ENCODE results near the gene RUFY1. TPM values are rescaled to one million over a fixed set of nuclear protein-coding genes. Genes with fewer than 3 reads are reported as not detected.

The RUFY1 gene
- total and polyA plus RNA-seq, 2 of the 13 experiments (the other 11 are each of a cell fraction or from before 2014, with no cell fraction given), result 19.9 to 31.9 TPM

DNA sequence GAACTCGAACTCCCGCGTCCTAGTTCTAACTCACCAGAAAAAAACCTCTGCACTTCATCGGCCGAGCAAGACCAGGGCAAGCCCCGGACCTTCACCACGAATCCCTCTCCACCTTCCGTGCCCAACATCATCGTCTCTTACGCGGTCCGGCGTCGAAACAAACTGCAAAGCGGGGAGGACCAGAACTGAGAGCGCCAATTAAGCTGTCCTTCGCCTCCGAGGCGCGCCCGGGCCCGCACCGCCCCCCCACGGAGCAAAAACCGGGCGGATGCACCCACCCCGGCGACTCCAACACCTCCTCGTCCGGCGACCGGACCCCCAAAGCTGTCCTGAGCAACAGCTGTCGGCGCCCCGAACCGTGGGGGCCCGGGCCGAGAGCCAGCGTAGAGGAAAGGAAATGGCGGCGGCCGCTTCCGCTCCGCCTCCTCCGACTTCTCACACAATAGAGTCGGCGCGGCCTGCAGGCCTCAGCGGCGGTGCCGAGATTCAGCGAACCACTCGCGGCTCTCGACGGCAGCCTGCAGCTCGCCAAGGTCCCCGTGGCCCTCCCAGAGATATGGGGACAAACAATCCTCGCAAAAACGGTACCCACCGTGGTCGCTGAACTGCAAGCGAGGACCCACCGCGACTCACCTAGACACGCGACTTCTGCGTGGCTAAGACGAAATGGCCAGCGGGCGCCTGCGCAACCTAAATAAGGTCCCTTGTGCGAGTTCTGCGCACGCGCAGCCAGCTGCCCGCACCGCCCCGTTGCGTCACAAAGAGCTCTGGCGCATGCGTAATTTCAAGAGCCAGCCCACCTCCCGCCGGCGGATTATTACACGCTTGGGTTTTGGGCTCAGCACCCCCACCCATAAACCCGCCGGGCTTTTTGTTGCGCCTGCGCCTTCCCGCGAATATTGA is 72.9 kb downstream of the RUFY1 start, which contains the start of gene HNRNPH1 (continued):
- TF ChIP-seq BHLHE40 (IDR thresholded peaks at IDR 0.05; ENCODE audit: low read length) (no peak), HCFC1 (IDR thresholded peaks at IDR 0.05; ENCODE audit: low read depth, low read length) (peak; percentile 23; the same call in 1 of the 2 replicates), RAD51 (IDR thresholded peaks at IDR 0.05; ENCODE audit: borderline replicate concordance) (no peak), PHF20 (CRISPR knock-in tag; IDR thresholded peaks at IDR 0.05) (peak; percentile 66; the same call in 1 of the 2 replicates), HMG20B (CRISPR knock-in tag; conservative IDR thresholded peaks at IDR 0.05) (peak; percentile 36; the same call in 1 of the 2 replicates), BRD4 (CRISPR knock-in tag; IDR thresholded peaks at IDR 0.05) (peak; percentile 41; the same call in 1 of the 2 replicates), ZIK1 (CRISPR knock-in tag; IDR thresholded peaks at IDR 0.05; ENCODE audit: borderline replicate concordance, low read depth) (peak; percentile 59), ZNF772 (CRISPR knock-in tag; IDR thresholded peaks at IDR 0.05) (no peak; the same call in none of the 2 replicates), ARHGAP35 (CRISPR knock-in tag; IDR thresholded peaks at IDR 0.05; ENCODE audit: borderline replicate concordance) (0 out of 2 replicates have a peak, but pooled peaks have one; percentile 76), MIER2 (CRISPR knock-in tag; IDR thresholded peaks at IDR 0.05) (0 out of 2 replicates have a peak, but pooled peaks have one; percentile 54), RXRA (CRISPR knock-in tag; IDR thresholded peaks at IDR 0.05) (peak; percentile 54; the same call in 1 of the 2 replicates), SIX1 (CRISPR knock-in tag; IDR thresholded peaks at IDR 0.05; ENCODE audit: borderline replicate concordance) (no peak)
- TF ChIP-seq, protein P1, sequence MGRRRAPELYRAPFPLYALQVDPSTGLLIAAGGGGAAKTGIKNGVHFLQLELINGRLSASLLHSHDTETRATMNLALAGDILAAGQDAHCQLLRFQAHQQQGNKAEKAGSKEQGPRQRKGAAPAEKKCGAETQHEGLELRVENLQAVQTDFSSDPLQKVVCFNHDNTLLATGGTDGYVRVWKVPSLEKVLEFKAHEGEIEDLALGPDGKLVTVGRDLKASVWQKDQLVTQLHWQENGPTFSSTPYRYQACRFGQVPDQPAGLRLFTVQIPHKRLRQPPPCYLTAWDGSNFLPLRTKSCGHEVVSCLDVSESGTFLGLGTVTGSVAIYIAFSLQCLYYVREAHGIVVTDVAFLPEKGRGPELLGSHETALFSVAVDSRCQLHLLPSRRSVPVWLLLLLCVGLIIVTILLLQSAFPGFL (CRISPR knock-in tag; IDR thresholded peaks at IDR 0.05), result no peak
- TF ChIP-seq, protein P2, sequence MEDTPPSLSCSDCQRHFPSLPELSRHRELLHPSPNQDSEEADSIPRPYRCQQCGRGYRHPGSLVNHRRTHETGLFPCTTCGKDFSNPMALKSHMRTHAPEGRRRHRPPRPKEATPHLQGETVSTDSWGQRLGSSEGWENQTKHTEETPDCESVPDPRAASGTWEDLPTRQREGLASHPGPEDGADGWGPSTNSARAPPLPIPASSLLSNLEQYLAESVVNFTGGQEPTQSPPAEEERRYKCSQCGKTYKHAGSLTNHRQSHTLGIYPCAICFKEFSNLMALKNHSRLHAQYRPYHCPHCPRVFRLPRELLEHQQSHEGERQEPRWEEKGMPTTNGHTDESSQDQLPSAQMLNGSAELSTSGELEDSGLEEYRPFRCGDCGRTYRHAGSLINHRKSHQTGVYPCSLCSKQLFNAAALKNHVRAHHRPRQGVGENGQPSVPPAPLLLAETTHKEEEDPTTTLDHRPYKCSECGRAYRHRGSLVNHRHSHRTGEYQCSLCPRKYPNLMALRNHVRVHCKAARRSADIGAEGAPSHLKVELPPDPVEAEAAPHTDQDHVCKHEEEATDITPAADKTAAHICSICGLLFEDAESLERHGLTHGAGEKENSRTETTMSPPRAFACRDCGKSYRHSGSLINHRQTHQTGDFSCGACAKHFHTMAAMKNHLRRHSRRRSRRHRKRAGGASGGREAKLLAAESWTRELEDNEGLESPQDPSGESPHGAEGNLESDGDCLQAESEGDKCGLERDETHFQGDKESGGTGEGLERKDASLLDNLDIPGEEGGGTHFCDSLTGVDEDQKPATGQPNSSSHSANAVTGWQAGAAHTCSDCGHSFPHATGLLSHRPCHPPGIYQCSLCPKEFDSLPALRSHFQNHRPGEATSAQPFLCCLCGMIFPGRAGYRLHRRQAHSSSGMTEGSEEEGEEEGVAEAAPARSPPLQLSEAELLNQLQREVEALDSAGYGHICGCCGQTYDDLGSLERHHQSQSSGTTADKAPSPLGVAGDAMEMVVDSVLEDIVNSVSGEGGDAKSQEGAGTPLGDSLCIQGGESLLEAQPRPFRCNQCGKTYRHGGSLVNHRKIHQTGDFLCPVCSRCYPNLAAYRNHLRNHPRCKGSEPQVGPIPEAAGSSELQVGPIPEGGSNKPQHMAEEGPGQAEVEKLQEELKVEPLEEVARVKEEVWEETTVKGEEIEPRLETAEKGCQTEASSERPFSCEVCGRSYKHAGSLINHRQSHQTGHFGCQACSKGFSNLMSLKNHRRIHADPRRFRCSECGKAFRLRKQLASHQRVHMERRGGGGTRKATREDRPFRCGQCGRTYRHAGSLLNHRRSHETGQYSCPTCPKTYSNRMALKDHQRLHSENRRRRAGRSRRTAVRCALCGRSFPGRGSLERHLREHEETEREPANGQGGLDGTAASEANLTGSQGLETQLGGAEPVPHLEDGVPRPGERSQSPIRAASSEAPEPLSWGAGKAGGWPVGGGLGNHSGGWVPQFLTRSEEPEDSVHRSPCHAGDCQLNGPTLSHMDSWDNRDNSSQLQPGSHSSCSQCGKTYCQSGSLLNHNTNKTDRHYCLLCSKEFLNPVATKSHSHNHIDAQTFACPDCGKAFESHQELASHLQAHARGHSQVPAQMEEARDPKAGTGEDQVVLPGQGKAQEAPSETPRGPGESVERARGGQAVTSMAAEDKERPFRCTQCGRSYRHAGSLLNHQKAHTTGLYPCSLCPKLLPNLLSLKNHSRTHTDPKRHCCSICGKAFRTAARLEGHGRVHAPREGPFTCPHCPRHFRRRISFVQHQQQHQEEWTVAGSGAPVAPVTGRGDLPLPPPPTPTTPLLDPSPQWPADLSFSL (CRISPR knock-in tag; IDR thresholded peaks at IDR 0.05), result no peak
- TF ChIP-seq, protein P3, sequence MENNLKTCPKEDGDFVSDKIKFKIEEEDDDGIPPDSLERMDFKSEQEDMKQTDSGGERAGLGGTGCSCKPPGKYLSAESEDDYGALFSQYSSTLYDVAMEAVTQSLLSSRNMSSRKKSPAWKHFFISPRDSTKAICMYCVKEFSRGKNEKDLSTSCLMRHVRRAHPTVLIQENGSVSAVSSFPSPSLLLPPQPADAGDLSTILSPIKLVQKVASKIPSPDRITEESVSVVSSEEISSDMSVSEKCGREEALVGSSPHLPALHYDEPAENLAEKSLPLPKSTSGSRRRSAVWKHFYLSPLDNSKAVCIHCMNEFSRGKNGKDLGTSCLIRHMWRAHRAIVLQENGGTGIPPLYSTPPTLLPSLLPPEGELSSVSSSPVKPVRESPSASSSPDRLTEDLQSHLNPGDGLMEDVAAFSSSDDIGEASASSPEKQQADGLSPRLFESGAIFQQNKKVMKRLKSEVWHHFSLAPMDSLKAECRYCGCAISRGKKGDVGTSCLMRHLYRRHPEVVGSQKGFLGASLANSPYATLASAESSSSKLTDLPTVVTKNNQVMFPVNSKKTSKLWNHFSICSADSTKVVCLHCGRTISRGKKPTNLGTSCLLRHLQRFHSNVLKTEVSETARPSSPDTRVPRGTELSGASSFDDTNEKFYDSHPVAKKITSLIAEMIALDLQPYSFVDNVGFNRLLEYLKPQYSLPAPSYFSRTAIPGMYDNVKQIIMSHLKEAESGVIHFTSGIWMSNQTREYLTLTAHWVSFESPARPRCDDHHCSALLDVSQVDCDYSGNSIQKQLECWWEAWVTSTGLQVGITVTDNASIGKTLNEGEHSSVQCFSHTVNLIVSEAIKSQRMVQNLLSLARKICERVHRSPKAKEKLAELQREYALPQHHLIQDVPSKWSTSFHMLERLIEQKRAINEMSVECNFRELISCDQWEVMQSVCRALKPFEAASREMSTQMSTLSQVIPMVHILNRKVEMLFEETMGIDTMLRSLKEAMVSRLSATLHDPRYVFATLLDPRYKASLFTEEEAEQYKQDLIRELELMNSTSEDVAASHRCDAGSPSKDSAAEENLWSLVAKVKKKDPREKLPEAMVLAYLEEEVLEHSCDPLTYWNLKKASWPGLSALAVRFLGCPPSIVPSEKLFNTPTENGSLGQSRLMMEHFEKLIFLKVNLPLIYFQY (CRISPR knock-in tag; IDR thresholded peaks at IDR 0.05; ENCODE audit: borderline replicate concordance), result peak; percentile 73; the same call in 1 of the 2 replicates
